ENCODE measurements around the gene PXDC1. TPM values are rescaled to one million over a fixed set of nuclear protein-coding genes. Genes with fewer than 3 reads are reported as not detected.

PXDC1 gene
- polyA plus RNA-seq, 1 experiment, result 24.0 TPM

DNA sequence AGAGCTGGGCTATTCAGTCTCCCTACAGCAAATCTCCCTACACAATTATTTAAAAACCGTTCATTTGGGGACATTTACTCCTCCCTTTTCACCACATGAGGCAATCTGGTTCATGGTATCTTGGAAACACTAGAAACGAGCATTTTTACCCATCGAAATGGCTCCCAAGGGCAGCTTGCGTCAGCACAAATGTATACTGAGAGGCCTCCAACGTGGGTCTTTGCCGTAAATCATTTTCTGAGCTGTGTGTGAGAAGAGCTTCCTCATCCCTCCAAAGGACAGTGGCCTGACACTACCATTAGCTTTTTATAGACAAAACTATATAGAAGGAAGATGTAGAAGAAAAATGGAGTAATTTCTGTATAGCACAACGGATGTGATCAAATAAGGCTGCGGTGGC is 30.0 kb upstream of the PXDC1 start:
- Histone ChIP-seq H3K4me3 (ENCODE audit: low read depth, low read length) (no peak overlapping the region), H3K36me3 (ENCODE audit: control insufficient read depth, insufficient read depth, low read length) (no peaks in the 10 kb centered on the region), H3K27me3 (ENCODE audit: control insufficient read depth, insufficient read depth, low read length) (no peaks in the 10 kb centered on the region)
- TF ChIP-seq, protein P1, sequence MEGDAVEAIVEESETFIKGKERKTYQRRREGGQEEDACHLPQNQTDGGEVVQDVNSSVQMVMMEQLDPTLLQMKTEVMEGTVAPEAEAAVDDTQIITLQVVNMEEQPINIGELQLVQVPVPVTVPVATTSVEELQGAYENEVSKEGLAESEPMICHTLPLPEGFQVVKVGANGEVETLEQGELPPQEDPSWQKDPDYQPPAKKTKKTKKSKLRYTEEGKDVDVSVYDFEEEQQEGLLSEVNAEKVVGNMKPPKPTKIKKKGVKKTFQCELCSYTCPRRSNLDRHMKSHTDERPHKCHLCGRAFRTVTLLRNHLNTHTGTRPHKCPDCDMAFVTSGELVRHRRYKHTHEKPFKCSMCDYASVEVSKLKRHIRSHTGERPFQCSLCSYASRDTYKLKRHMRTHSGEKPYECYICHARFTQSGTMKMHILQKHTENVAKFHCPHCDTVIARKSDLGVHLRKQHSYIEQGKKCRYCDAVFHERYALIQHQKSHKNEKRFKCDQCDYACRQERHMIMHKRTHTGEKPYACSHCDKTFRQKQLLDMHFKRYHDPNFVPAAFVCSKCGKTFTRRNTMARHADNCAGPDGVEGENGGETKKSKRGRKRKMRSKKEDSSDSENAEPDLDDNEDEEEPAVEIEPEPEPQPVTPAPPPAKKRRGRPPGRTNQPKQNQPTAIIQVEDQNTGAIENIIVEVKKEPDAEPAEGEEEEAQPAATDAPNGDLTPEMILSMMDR (IDR thresholded peaks at IDR 0.05; ENCODE audit: insufficient read depth, low read depth, low read length), result no peak
- CTCF ChIA-PET, result no interaction called here
- no peak for DNase-seq (ENCODE audit: low read depth)
- POLR2A ChIA-PET, result no interaction called here

DNA sequence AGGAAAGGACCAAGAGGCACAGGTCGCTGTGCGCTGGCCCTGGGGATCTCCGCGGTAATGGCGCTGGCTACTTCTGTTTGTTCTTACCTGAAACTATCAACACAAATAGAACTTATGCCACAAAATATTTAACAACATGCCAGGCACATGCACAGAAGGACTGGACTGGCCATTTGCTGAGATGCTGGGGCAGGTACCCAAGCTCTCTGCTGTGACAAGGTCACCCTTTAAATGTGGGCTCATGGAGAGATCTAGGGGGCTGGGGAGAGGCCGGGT is 28.0 kb upstream of the PXDC1 start:
- POLR2A ChIA-PET, result no interaction called here
- no peaks in the 10 kb centered on the region for H3K27me3 ChIP-seq (ENCODE audit: control insufficient read depth, insufficient read depth, low read length)
- H3K4me3 ChIP-seq (ENCODE audit: low read depth, low read length), result no peak overlapping the region
- CTCF ChIA-PET, result no interaction called here
- no peaks in the 10 kb centered on the region for H3K36me3 ChIP-seq (ENCODE audit: control insufficient read depth, insufficient read depth, low read length)
- TF ChIP-seq, protein P1 (IDR thresholded peaks at IDR 0.05; ENCODE audit: insufficient read depth, low read depth, low read length), result no peak
- no peak for DNase-seq (ENCODE audit: low read depth)

DNA sequence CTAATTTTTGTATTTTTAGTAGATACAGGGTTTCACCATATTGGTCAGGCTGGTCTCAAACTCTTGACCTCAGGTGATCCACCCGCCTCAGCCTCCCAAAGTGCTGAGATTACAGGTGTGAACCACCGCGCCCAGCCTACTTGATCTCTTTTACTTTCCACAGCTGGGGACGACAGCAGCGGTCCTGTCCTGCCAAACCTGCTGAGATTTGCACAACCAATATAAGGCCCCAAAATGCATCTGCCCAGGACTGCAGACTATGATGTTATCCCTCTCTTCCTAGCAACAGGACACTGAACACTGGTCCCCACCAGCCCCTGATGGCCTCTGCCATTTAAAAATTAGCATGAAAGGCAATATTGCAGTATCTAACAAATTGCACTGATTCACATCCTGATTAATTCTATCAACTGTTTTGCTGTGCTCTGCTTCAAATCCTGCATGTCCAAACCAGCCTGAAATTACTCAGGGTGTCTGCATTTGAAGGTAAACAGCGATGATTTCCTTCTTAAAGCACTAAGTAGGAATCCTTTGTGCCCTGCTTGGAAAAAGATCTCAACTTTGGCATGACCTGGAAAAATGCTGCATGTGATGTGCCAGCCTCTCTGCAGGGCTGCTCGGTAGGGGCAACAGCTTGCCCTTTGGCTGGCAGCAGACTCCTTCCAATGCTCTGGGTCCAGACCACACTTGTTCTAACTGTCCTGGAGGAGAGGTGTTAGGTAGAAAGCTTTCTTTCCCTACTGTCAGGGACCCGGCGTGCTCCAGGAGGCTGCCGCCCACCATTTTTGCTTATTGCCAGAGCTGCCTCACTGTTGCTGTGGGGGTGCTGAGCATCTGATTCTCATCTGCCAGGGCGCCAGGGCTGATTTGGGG is 27.4 kb upstream of the PXDC1 start:
- H3K4me3 ChIP-seq (ENCODE audit: low read depth, low read length), result no peak overlapping the region
- no peaks in the 10 kb centered on the region for H3K36me3 ChIP-seq (ENCODE audit: control insufficient read depth, insufficient read depth, low read length)
- H3K27me3 ChIP-seq (ENCODE audit: control insufficient read depth, insufficient read depth, low read length), result no peaks in the 10 kb centered on the region
- CTCF ChIA-PET, result no interaction called here
- TF ChIP-seq, protein P1 (IDR thresholded peaks at IDR 0.05; ENCODE audit: insufficient read depth, low read depth, low read length), result no peak
- DNase-seq (ENCODE audit: low read depth), result no peak
- POLR2A ChIA-PET, result no interaction called here

DNA sequence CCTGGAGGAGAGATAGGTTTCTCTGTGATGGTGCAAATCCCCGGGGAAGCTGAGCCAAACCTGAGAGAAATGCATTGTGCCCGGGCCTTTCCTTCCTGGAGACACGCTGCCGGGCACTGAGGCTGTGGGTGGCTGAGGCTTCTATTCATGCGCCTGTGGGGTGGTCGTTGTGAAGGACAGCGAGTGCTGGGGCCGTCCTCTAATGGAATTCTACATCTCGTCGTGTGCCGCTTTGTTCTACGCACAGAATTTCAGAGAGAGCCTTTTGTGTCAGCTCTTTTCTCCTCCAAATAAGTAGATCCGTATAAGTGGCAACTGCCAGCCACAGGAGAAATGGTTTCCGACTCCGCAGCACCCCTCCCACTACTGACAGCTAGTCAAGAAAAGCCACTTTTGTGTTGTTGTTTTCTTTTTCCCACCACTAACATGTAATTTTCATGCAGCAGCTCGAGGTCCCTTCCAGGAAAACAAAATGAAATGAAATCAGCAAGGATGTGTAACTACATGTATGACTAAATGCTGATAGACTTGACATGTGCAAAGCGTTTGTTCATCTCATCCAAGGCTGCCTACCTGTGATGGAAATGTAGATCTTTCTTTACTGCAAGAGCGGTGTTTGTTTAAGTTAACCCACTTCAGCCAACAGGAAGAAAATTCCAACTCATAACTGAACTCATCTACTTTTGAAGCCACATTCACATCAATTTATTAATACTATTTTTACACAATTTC is 26.4 kb upstream of the PXDC1 start:
- H3K27me3 ChIP-seq (ENCODE audit: control insufficient read depth, insufficient read depth, low read length), result no peaks in the 10 kb centered on the region
- TF ChIP-seq, protein P1 (IDR thresholded peaks at IDR 0.05; ENCODE audit: insufficient read depth, low read depth, low read length), result no peak
- no peak for DNase-seq (ENCODE audit: low read depth)
- POLR2A ChIA-PET, result no interaction called here
- CTCF ChIA-PET, result no interaction called here
- no peaks in the 10 kb centered on the region for H3K36me3 ChIP-seq (ENCODE audit: control insufficient read depth, insufficient read depth, low read length)
- H3K4me3 ChIP-seq (ENCODE audit: low read depth, low read length), result no peak overlapping the region

DNA sequence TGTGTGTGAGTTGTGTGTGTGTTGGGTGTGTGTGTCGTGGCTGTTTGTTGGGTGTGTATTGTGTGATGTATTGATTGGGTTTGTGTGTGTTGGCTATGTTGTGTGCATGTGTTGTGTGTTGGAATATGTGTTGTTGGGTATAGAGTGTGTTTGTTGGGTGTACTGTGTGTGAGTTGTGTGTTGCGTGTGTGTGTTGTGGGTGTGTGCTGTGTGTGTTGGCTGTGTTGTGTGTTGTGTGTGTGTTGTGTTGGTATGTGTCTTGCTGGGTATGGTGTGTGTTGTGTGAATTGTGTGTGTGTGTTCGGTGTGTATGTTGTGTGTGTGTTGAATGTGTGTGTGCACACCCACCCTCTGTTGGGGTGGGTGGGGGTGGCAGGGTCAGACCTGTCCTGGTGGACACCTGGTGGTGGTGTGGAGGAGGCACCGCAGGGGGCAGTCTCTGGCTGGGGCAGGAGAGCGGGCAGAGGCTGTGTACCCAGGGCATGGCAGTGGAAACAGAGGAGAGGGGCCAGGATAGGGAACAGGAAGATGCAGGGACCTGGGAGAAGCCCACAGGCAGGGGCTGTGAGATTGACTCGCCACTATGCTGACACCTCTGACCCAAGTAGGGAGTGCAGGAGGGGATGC is 25.5 kb upstream of the PXDC1 start:
- no peak for DNase-seq (ENCODE audit: low read depth)
- H3K4me3 ChIP-seq (ENCODE audit: low read depth, low read length), result no peak overlapping the region
- POLR2A ChIA-PET, result no interaction called here
- H3K27me3 ChIP-seq (ENCODE audit: control insufficient read depth, insufficient read depth, low read length), result no peaks in the 10 kb centered on the region
- CTCF ChIA-PET, result no interaction called here
- H3K36me3 ChIP-seq (ENCODE audit: control insufficient read depth, insufficient read depth, low read length), result no peaks in the 10 kb centered on the region
- TF ChIP-seq, protein P1 (IDR thresholded peaks at IDR 0.05; ENCODE audit: insufficient read depth, low read depth, low read length), result 0 out of 2 replicates have a peak, but pooled peaks have one; percentile 11
